ENCODE data around the gene PTH1R. TPM values are rescaled to one million over a fixed set of nuclear protein-coding genes. Genes with fewer than 3 reads are reported as not detected.

The PTH1R gene
- total RNA-seq, 1 experiment from 2014 or later: not detected

- Histone ChIP-seq H3K4me3 (ENCODE audit: low read depth in 2 of 2, low read length in 2 of 2) (no peak overlapping the region), H3K27me3 (ENCODE audit: control insufficient read depth, insufficient read depth, low read length) (no peaks in the 10 kb centered on the region), H3K36me3 (ENCODE audit: control insufficient read depth, insufficient read depth, low read length) (no peaks in the 10 kb centered on the region), H3K9me3 (ENCODE audit: control insufficient read depth, insufficient read depth, low read depth, low read length) (peaks cover 3% of the 10 kb centered on the region; the same call in 1 of the 2 replicates), H3K4me1 (ENCODE audit: control insufficient read depth, insufficient read depth, low read length) (no peaks in the 10 kb centered on the region), H3K27ac (ENCODE audit: low read length) (no peak overlapping the region)
- ATAC-seq: no peak
- TF ChIP-seq CTCF (IDR thresholded peaks at IDR 0.05): no peak
- no peak for TF ChIP-seq REST (IDR thresholded peaks at IDR 0.05; ENCODE audit: insufficient read depth in 1 of 2, low read depth in 2 of 2, low read length in 1 of 2)
- no peak for TF ChIP-seq SIN3A (IDR thresholded peaks at IDR 0.05; ENCODE audit: borderline replicate concordance, insufficient read depth, low read depth, low read length)
- no peak for TF ChIP-seq POLR2AphosphoS5 (IDR thresholded peaks at IDR 0.05; ENCODE audit: low read depth, low read length)
- TF ChIP-seq TCF7L2 (IDR thresholded peaks at IDR 0.05; ENCODE audit: low read depth, low read length): no peak
- in situ Hi-C loops (cut with HindIII; ENCODE audit: low pct_unique_long_range_greater_than_20kb, low sequenced_read_pairs): no loop called here
- ChIA-PET CTCF (no interaction called here), POLR2A (no interaction called here)
- BruUV-seq (replicated peaks): no TSS peak
- intact Hi-C loops (cut with micrococcal nuclease; ENCODE audit: unreplicated experiment): no loop called here
- no peak for DNase-seq (ENCODE audit: low read depth, low spot score)
Observed at GRCh38 chr3:46840491-46840890, 37.0 kb upstream of the PTH1R start.

- no peaks in the 10 kb centered on the region for H3K9me3 ChIP-seq (ENCODE audit: control insufficient read depth, insufficient read depth, low read depth, low read length)
- no peak overlapping the region for H3K4me3 ChIP-seq (ENCODE audit: low read depth in 2 of 2, low read length in 2 of 2)
- H3K4me1 ChIP-seq (ENCODE audit: control insufficient read depth, insufficient read depth, low read length): no peaks in the 10 kb centered on the region
- in situ Hi-C loops (cut with HindIII; ENCODE audit: low pct_unique_long_range_greater_than_20kb, low sequenced_read_pairs) (no loop called here), intact Hi-C loops (cut with micrococcal nuclease; ENCODE audit: unreplicated experiment) (no loop called here)
- no peaks in the 10 kb centered on the region for H3K27me3 ChIP-seq (ENCODE audit: control insufficient read depth, insufficient read depth, low read length)
- H3K27ac ChIP-seq (ENCODE audit: low read length): no peak overlapping the region
- ATAC-seq (no peak), DNase-seq (ENCODE audit: low read depth, low spot score) (no peak)
- TF ChIP-seq POLR2AphosphoS5 (IDR thresholded peaks at IDR 0.05; ENCODE audit: low read depth, low read length) (no peak), REST (IDR thresholded peaks at IDR 0.05; ENCODE audit: insufficient read depth in 1 of 2, low read depth in 2 of 2, low read length in 1 of 2) (no peak), TCF7L2 (IDR thresholded peaks at IDR 0.05; ENCODE audit: low read depth, low read length) (no peak), SIN3A (IDR thresholded peaks at IDR 0.05; ENCODE audit: borderline replicate concordance, insufficient read depth, low read depth, low read length) (no peak), CTCF (IDR thresholded peaks at IDR 0.05) (no peak)
- no TSS peak for BruUV-seq (replicated peaks)
- H3K36me3 ChIP-seq (ENCODE audit: control insufficient read depth, insufficient read depth, low read length): no peaks in the 10 kb centered on the region
- POLR2A ChIA-PET: no interaction called here
- CTCF ChIA-PET: no interaction called here
Observed at GRCh38 chr3:46843508-46843907, 34.0 kb upstream of the PTH1R start.

All from Panc1 (cell line).